ENCODE data around the gene LACC1. TPM values are rescaled to one million over a fixed set of nuclear protein-coding genes. Genes with fewer than 3 reads are reported as not detected.

LACC1 gene
- total RNA-seq, 2 donors from 2014 or later = 6.7 to 10.9 TPM

DNA sequence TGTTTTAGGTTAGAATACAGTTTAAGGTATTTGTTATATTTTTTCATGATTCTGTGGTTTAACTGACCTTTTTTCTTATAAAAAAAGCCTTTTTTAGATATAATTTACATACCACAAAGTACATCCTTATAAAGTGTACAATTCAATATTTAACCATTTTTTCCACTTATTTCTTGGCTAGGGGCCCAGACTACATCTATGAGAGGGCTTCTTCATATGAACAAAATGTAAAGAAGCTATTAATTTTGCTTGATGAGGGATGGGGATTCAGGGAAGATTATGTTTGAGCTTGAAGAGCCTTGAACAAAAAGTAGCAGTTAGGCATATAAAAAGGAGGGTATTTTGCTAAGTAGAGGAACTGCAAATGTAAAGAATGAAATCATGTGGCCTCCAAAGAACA is 2.4 kb upstream of the LACC1 start:
- H3K27ac ChIP-seq = no peak overlapping the region
- H3K36me3 ChIP-seq = no peaks in the 10 kb centered on the region
- H3K27me3 ChIP-seq = no peaks in the 10 kb centered on the region
- H3K4me3 ChIP-seq = no peak overlapping the region
- TF ChIP-seq, protein P1, sequence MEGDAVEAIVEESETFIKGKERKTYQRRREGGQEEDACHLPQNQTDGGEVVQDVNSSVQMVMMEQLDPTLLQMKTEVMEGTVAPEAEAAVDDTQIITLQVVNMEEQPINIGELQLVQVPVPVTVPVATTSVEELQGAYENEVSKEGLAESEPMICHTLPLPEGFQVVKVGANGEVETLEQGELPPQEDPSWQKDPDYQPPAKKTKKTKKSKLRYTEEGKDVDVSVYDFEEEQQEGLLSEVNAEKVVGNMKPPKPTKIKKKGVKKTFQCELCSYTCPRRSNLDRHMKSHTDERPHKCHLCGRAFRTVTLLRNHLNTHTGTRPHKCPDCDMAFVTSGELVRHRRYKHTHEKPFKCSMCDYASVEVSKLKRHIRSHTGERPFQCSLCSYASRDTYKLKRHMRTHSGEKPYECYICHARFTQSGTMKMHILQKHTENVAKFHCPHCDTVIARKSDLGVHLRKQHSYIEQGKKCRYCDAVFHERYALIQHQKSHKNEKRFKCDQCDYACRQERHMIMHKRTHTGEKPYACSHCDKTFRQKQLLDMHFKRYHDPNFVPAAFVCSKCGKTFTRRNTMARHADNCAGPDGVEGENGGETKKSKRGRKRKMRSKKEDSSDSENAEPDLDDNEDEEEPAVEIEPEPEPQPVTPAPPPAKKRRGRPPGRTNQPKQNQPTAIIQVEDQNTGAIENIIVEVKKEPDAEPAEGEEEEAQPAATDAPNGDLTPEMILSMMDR (IDR thresholded peaks at IDR 0.05) = no peak
- H3K9me3 ChIP-seq = no peaks in the 10 kb centered on the region
- intact Hi-C loops (cut with DNase I) = loop anchor here (10.0 kb wide), 1 partner anchor 1283 kb away; no protein-coding TSS in a partner anchor
- H3K4me1 ChIP-seq = no peaks in the 10 kb centered on the region
- H3K9ac ChIP-seq (ENCODE audit: low read depth in 2 of 2, low read length in 2 of 2) = no peak overlapping the region
- no peak for DNase-seq

DNA sequence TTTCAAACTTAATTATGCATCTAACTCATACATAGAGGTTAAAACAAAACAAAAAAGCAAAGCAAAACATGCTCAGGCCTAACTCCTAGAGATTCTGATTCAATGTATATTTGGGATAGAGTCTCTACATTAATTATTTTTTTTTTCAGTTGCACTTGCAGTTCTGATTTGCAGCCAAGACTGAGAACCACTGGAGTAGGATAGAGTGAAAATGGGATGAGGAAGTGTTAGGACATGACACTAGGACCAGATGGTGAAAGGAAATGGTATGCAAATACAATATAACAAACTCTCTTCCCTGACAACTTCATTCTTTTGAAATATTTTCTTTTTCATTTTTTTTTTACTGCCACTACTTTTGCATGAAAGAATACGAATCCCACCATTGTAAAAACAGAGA is 1.9 kb upstream of the LACC1 start:
- intact Hi-C loops (cut with DNase I) = loop anchor here (10.0 kb wide), 1 partner anchor 1283 kb away; no protein-coding TSS in a partner anchor
- no peaks in the 10 kb centered on the region for H3K4me1 ChIP-seq
- DNase-seq = no peak
- H3K4me3 ChIP-seq = no peak overlapping the region
- H3K27ac ChIP-seq = no peak overlapping the region
- H3K9me3 ChIP-seq = no peaks in the 10 kb centered on the region
- no peaks in the 10 kb centered on the region for H3K36me3 ChIP-seq
- H3K9ac ChIP-seq (ENCODE audit: low read depth in 2 of 2, low read length in 2 of 2) = no peak overlapping the region
- TF ChIP-seq, protein P1 (IDR thresholded peaks at IDR 0.05) = no peak
- H3K27me3 ChIP-seq = no peaks in the 10 kb centered on the region

DNA sequence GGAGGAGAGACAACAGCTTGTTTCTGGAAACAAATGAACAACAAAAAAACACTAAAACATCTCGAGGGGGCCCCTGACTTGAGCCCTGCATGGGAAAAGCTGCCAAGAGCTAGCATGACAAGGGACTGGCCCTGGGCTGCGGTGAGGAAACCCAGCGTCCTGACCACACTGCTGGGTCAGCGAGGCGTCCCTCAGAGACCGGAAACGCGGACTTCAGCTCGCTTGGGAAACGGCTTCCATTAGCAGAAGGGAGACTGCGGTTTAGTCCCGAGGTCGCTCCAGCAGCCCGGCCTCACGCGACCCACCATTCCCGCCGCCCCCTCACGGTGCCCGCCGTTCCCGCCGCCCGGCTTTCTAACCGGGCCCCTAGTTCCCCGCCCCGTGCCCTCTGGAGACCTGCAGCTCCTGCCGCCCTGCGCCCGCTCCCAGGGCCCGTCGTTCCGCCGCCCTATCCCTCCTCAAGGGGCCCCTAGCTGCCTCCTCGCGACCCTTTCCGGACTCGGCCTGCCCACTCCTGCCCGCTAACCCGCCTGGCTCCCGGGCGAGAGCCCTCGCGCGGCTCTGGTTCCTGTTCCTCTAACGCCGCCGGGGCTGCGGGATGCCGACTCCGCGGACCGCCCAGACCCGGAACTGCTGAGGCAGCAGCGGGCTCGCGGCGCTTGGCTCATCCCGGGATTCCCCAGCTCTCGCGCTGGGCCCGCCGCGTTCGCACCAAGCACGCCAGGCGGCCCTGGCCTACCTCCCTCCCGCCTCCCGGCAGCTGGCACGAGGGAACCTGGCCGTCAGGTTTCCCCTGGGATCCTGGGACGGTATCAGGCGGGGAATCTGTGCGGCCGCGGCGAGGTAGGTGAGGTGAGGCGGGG is 581 bp upstream of the LACC1 start, which contains the start of gene CCDC122:
TSS of gene CCDC122 (minus strand) at position 849 of the 863 bp plus-strand sequence. CDS start 10,364 bp downstream, outside the sequence.
- peak within 1 kb of the TSS; percentile 93 for H3K27ac ChIP-seq
- intact Hi-C loops (cut with DNase I) = loop anchor here (10.0 kb wide), 1 partner anchor 1284 kb away; no protein-coding TSS in a partner anchor
- peak within 1 kb of the TSS; percentile 81 to 87 for H3K9ac ChIP-seq (ENCODE audit: low read depth in 2 of 2, low read length in 2 of 2)
- H3K4me1 ChIP-seq = no peaks in the 10 kb centered on the region
- H3K27me3 ChIP-seq = no peaks in the 10 kb centered on the region
- TF ChIP-seq, protein P1 (IDR thresholded peaks at IDR 0.05) = no peak
- peak; percentile 78 for DNase-seq
- H3K9me3 ChIP-seq = no peaks in the 10 kb centered on the region
- H3K36me3 ChIP-seq = no peaks in the 10 kb centered on the region
- peak within 1 kb of the TSS; percentile 64 for H3K4me3 ChIP-seq

DNA sequence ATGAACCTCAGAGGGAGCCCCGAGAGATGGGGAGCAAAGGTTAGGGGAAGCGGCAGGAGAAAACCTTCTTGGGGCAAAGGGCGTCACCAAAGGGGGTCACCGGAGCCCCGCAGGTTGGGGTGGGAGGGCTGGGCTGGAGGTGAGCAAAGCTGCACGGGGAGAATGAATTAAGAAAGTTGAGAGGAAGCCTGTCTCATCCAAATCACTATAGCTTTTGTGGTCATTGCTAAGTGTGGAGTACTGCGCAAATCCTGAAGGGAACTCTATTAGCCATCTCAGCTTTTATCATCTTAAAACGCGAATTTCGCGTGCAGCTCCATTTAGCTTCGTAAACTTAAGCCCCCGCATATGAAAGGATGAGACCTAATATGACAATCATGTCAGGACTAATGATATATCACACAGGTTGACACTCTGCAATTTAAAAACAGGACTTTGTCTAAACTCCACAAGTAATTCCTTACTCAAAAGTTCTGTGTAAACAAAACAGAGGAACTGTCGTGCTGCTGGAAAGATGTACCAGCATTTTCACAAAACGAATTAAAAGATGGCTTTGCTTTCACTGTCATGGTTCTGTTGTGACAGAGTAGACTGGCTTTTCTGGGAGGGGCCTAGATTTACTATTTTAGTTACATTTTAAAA is 631 bp downstream of the LACC1 start:
- intact Hi-C loops (cut with DNase I) = no loop called here
- DNase-seq = no peak
- H3K4me1 ChIP-seq = no peaks in the 10 kb centered on the region
- peak overlapping the region; percentile 81 to 87 for H3K9ac ChIP-seq (ENCODE audit: low read depth in 2 of 2, low read length in 2 of 2)
- TF ChIP-seq, protein P1 (IDR thresholded peaks at IDR 0.05) = no peak
- H3K27me3 ChIP-seq = no peaks in the 10 kb centered on the region
- H3K9me3 ChIP-seq = no peaks in the 10 kb centered on the region
- H3K4me3 ChIP-seq = peak overlapping the region; percentile 64
- no peak overlapping the region for H3K27ac ChIP-seq
- no peaks in the 10 kb centered on the region for H3K36me3 ChIP-seq

DNA sequence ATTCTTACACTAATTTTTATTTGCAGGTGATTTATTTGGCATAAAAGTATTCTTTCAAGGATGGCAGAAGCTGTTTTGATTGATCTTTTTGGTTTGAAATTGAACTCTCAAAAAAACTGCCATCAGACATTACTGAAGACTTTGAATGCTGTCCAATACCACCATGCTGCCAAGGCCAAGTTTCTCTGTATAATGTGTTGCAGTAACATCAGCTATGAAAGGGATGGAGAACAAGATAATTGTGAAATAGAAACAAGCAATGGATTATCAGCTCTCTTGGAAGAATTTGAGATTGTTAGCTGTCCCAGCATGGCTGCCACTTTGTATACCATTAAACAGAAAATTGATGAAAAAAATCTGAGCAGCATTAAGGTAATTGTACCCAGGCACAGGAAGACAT is 1.2 kb downstream of the LACC1 start:
- H3K27me3 ChIP-seq = no peaks in the 10 kb centered on the region
- no peak for DNase-seq
- TF ChIP-seq, protein P1 (IDR thresholded peaks at IDR 0.05) = no peak
- intact Hi-C loops (cut with DNase I) = no loop called here
- H3K4me3 ChIP-seq = no peak overlapping the region
- no peaks in the 10 kb centered on the region for H3K36me3 ChIP-seq
- no peaks in the 10 kb centered on the region for H3K9me3 ChIP-seq
- H3K27ac ChIP-seq = no peak overlapping the region
- H3K9ac ChIP-seq (ENCODE audit: low read depth in 2 of 2, low read length in 2 of 2) = no peak overlapping the region
- H3K4me1 ChIP-seq = no peaks in the 10 kb centered on the region
